IPS DF 19.7 (cell line): ENCODE data around the gene SCGB2B2.
A peak's percentile ranks its signal among the peaks of the same experiment; 100 is the strongest.
"Not testable (repeated sequence)": the region's sequence is repeated elsewhere in the genome, so short reads cannot be mapped to it uniquely, and the experiment has no call there.

Experiments
- DNase-seq: peaks from one replicate; pipeline ENCODE4 v3.0.0-alpha.2; 2013; ENCODE audit warnings: low read depth, low spot score

SCGB2B2 gene

GRCh38 chr19:34676697-34677385 lies at the start of gene SCGB2B2:
Gene SCGB2B2 (minus strand): TSS chr19:34677159. CDS start chr19:34594563, 82,596 bp downstream.
- DNase-seq: peak; percentile 57

GRCh38 chr19:34725400-34725799 lies 48.4 kb upstream of the SCGB2B2 start:
- DNase-seq: no peak

GRCh38 chr19:34722353-34722752 lies 45.4 kb upstream of the SCGB2B2 start:
- no peak for DNase-seq

- no peak for DNase-seq
These were observed 38.4 kb upstream of the SCGB2B2 start for GRCh38 chr19:34715357-34715756.

- DNase-seq: no peak
These were observed 36.3 kb upstream of the SCGB2B2 start for GRCh38 chr19:34713262-34713637.

- peak; percentile 68 for DNase-seq
These were observed 35.7 kb upstream of the SCGB2B2 start for GRCh38 chr19:34712395-34713261.

GRCh38 chr19:34711890-34712289 lies 34.9 kb upstream of the SCGB2B2 start:
- peak; percentile 63 for DNase-seq

GRCh38 chr19:34707661-34708060 lies 30.7 kb upstream of the SCGB2B2 start:
- DNase-seq: no peak

GRCh38 chr19:34692549-34692948 lies 15.6 kb upstream of the SCGB2B2 start:
- DNase-seq: no peak

GRCh38 chr19:34690372-34690771 lies 13.4 kb upstream of the SCGB2B2 start:
- DNase-seq: no peak

GRCh38 chr19:34688592-34688991 lies 11.6 kb upstream of the SCGB2B2 start:
- no peak for DNase-seq

- no peak for DNase-seq
These were observed 10.4 kb upstream of the SCGB2B2 start for GRCh38 chr19:34687348-34687747.

GRCh38 chr19:34686455-34686854 lies 9.5 kb upstream of the SCGB2B2 start:
- no peak for DNase-seq

GRCh38 chr19:34685266-34685665 lies 8.3 kb upstream of the SCGB2B2 start:
- DNase-seq: not testable (repeated sequence)

- no peak for DNase-seq
These were observed 4.5 kb upstream of the SCGB2B2 start for GRCh38 chr19:34681478-34681877.

GRCh38 chr19:34678421-34678820 lies 1.5 kb upstream of the SCGB2B2 start:
- DNase-seq: no peak

GRCh38 chr19:34678085-34678412 lies 1.1 kb upstream of the SCGB2B2 start:
- DNase-seq: no peak

- DNase-seq: peak; percentile 89
These were observed 576 bp upstream of the SCGB2B2 start, which contains the start of gene ZNF302 for GRCh38 chr19:34677386-34678084. Gene ZNF302 (plus strand): TSS chr19:34677678. CDS start chr19:34678805, 1,127 bp downstream.

GRCh38 chr19:34675919-34676318 lies 1.0 kb downstream of the SCGB2B2 start:
- no peak for DNase-seq

GRCh38 chr19:34675250-34675649 lies 1.7 kb downstream of the SCGB2B2 start:
- DNase-seq: no peak

GRCh38 chr19:34673590-34673989 lies 3.4 kb downstream of the SCGB2B2 start:
- DNase-seq: no peak

- no peak for DNase-seq
These were observed 5.0 kb downstream of the SCGB2B2 start for GRCh38 chr19:34671972-34672371.
